SIG-M5 treated with dmso at 0.1 percent for 504 hours (cell line): ENCODE results near the gene SPDYE2.
"Not testable (repeated sequence)": the region's sequence is repeated elsewhere in the genome, so short reads cannot be mapped to it uniquely, and the experiment has no call there.

Experiments used
- DNase-seq: peaks from one replicate; lab custom pipeline; 2025; ENCODE audit not compliant: unreplicated experiment; lab: John Stamatoyannopoulos, UW

The SPDYE2 gene

GRCh38 chr7:102540604-102541003, 10.4 kb upstream of the SPDYE2 start:
- DNase-seq: not testable (repeated sequence)

DNA sequence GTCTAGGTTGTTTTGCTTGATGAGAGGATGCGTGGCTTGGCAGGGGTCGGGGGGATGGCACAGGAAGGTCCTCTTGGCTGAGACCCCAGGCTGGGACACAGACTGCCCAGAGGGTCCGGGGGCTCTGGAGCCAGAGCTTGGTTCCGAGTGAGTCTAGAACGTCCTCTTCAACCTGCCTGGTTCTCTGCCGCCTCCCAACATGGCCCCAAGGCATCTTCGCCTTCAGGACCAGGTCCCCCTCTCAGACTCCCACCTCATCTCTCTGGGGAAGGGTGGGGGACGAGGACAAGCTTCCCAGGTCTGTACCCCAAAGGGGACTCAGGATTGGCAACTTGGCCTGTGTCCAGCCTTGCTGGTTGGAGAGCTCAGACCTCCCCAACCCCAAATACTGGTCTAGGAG, 8.9 kb upstream of the SPDYE2 start:
- DNase-seq: not testable (repeated sequence)

DNA sequence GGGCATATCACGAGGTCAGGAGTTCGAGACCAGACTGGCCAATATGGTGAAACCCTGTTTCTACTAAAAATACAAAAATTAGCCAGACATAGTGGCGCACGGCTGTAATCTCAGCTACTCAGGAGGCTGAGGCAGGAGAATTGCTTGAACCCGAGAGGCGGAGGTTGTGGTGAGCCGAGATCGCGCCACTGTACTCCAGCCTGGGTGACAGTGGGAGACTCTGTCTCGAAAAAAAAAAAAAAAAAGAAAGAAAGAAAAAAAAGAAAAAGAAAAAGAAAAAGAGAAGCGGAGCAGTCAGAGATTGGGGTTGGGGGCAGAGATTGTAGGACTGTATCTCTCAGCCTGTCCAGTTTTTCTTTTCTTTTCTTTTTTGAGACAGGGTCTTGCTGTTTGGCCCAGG, 8.3 kb upstream of the SPDYE2 start:
- not testable (repeated sequence) for DNase-seq

- not testable (repeated sequence) for DNase-seq
These were observed 7.4 kb upstream of the SPDYE2 start, which contains the start of gene UPK3BL2 for GRCh38 chr7:102543596-102543995. Gene UPK3BL2, minus strand, starts transcription at chr7:102543696. Its CDS starts 60 bp downstream, at chr7:102543636.

- not testable (repeated sequence) for DNase-seq
These were observed 6.7 kb upstream of the SPDYE2 start for GRCh38 chr7:102544372-102544771.

- DNase-seq: not testable (repeated sequence)
These were observed 5.7 kb upstream of the SPDYE2 start for GRCh38 chr7:102545288-102545687.

DNA sequence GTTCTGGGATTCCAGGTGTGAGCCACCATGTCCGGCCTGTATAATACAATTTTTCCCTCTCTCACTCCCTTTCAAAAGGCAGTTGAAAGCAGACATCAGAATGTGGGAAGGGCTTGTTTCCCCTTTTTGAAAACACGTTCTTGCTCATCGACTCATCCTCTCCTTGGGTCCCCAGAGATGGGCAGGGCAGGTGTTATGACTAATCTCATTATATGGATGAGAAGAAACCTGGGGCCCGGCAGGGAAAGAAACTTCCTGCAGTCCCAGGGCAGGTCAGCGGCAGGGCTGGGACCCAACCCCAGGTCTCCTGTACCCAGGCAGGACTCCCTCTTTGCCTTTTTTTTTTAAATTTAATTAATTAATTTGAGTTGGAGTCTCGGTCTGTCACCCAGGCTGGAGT, 4.7 kb upstream of the SPDYE2 start:
- DNase-seq: not testable (repeated sequence)

DNA sequence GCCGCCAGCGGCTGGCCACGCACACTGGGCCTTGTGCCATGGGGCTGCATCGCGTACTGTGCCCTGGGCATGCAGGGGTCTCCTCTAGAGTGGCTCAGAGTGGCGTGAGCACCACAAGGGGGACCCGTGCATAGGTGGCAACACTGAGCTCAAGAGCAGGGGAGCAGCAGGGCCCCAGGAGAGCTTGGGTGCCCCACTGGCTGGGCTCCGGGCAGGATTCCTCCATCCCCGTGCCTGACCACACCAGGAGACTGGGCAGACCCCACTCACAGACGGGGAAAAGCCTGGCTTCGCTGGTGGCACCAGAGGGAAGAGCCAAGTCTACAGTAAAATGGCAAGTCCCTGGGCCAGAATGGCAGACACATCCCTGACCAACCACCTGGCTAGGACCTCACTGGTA, 17.6 kb downstream of the SPDYE2 start:
- DNase-seq: not testable (repeated sequence)

- not testable (repeated sequence) for DNase-seq
These were observed 21.5 kb downstream of the SPDYE2 start, which contains the start of gene POLR2J3 for GRCh38 chr7:102572261-102573239. Gene POLR2J3, minus strand, starts transcription at chr7:102572583. Its CDS starts 62 bp downstream, at chr7:102572521.

DNA sequence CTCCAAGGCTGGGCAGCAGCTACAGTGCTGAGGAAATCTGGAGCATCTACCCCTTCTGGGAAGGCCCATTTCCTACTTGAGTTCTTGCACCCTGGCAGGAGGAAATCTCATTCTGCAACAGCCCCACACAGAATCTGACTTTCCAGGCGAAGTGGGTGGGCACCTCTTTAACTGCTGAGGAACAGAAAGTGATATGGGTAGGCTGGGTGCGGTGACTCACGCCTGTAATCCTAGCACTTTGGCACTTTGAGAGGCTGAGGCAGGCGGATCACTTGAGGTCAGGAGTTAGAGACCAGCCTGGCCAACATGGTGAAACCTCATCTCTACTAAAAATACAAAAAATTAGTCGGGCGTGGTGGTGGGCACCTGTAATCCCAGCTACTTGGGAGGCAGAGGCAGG, 23.6 kb downstream of the SPDYE2 start:
- not testable (repeated sequence) for DNase-seq

- not testable (repeated sequence) for DNase-seq
These were observed 25.3 kb downstream of the SPDYE2 start for GRCh38 chr7:102576363-102576762.

DNA sequence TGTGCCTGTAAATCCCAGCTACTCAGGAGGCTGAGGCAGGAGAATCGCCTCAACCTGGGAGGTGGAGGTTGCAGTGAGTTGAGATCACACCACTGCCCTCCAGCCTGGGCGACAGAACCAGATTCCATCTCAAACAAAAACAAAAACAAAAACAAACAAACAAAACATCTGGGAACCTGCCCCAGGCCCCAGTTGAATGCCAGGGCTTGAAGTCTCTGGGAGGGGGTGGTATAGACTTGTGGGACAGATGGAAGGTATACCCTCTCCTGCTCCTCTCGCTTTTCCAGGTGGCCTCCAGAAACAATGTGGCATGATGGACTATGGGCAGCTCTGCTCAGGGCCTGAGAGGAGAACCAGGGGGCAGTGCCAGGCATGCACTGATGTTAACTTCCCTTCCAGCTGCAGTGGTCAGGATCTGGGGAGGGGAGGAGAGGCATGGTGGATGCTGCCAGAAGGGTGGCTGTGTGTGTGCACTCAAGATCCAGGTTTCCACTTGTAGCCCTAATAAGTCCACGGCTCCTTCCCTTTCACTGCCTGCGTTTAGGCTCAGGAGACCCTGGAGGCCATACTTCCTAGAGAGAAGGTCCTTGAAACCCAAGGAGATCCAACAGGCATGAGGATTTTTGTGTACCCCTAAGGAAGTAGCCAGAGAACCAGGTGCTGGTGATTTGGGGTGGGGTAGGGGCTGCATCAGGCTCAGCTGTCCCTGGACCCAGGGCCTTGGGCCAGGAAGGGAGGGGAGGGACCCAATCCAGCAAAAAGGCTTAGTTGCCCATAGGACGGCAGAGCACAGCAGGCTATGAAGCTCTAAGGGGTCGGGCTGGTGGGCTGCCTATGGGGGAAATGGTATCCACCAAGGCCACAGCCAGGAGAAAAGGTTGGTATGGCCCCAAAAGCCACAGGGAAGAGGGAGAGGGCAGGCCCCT, 26.6 kb downstream of the SPDYE2 start:
- DNase-seq: not testable (repeated sequence)

GRCh38 chr7:102578486-102578885, 27.5 kb downstream of the SPDYE2 start:
- not testable (repeated sequence) for DNase-seq

DNA sequence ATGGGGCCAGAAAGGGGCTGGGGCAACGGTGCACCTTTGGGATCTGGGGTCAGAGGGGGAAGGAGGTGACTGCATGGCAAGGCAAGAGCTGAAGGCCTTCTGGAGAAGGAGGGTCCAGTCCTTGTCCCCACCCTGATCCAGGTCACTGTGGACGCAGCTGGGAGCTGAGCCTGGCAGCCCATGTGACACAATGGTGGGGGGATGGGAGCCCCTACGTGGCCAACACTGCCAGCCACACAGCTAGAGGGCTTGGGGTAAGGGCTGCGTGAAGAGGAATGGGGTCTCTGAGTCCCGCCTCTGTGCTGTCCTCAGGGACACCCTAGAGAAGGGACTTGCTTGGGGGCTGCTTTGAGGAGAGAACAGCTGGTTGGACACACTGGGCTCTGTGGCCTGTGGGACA, 30.7 kb downstream of the SPDYE2 start:
- DNase-seq: not testable (repeated sequence)

DNA sequence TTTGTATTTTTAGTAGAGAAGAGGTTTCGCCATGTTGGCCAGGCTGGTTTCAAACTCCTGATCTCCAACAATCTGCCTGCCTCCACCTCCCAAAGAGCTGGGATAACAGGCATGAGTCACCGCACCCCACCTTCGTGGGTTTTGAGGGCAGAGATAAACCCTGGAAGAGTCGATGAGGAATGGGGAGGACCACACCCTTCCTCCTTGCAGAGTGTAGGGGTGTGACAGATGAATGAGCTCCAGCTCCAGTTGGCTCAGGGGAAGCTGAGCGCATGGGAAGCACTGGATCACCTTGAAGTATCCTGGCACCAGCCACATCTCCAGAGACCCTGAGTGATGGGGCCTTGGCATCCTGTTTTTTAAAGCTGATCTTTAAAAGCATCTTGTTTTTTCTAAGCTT, 32.5 kb downstream of the SPDYE2 start:
- DNase-seq: not testable (repeated sequence)

DNA sequence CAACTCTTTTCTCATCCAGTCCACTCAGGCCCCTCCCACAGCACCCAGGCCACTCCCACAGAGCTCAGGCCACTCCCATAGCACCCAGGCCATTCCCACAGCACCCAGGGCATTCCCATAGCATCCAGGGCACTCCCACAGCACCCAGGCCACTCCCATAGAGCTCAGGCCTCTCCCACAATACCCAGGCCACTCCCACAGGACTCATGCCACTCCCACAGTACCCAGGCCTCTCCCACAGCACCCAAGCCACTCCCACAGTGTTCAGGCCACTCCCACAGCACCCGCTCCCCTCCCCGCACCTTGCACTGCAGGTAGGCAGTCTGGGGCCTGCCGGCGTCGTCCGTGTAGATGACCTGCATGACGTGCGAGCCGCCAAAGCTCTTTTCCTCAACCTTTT, 38.8 kb downstream of the SPDYE2 start:
- not testable (repeated sequence) for DNase-seq

- not testable (repeated sequence) for DNase-seq
These were observed 41.5 kb downstream of the SPDYE2 start for GRCh38 chr7:102592477-102593019.

DNA sequence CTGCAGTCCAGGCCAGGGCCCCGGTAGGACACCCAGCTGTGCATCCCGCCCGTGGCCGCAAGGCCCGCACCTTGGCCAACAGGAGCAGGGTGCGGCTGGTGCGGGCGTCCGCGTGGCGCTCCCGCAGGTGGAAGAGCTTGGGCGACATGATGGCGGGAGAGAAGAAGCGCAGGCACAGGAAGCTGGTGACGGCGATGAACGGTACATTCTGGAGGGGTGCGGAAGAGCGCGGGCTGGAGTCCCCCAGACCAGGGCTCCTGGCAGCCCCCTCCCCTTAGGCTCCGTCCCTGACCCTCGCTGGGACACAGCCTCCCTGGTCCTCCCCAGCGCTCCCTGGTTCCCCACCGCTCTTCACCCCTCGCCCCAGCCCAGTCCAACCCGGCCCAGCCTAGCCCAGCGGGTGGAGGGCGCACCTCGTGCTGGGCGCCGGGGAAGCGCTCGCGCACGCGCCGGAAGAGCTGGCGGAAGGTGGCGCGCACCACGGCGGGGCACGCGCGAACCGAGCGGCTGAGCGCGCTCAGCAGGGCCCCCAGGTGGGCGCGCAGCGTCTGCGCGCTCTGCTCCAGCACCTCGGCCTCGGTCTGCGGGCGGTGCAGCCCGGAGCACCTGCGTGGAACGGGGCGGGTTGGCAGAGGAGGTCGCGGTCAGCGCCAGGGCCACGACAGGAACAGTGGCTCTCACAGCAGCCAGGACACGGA, 42.8 kb downstream of the SPDYE2 start:
- DNase-seq: not testable (repeated sequence)

- DNase-seq: not testable (repeated sequence)
These were observed 45.0 kb downstream of the SPDYE2 start for GRCh38 chr7:102596036-102596435.

GRCh38 chr7:102599699-102600098, 48.7 kb downstream of the SPDYE2 start:
- DNase-seq: not testable (repeated sequence)
